ENCODE measurements around the gene OR4D2. TPM values are rescaled to one million over a fixed set of nuclear protein-coding genes. Genes with fewer than 3 reads are reported as not detected.
"Not testable (repeated sequence)": the region's sequence is repeated elsewhere in the genome, so short reads cannot be mapped to it uniquely, and the experiment has no call there.

Gene OR4D2
- total and polyA plus RNA-seq, 2 experiments from 2014 or later = not detected

DNA sequence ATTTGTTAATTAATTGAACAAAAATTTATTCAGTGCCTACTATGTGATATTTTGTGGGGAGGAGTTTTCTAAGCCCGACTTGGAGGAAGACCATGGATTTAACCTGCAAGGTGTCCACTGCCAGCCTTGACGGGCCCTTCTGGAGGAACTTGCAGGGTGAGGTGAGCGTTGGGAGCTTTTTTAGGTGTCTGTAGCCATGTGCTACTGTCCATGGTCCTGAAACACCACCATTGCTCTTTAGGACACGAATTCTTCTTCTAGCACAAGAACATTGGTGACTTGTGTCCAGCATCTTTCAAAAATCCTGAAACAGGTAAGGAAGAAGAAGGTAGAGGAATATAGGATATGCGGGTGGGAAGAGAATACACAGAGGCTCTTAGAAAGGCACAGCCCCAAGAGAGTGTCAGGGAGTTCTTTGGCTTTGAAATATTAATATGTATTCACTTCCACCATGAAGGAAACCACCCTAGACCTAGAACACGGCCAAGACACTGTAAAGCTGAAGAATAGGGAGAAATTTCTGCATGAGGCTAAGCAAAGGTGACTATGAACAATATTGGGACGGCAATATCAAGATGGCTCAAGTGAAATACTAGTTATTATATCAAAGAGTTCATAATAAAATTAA, 46.5 kb upstream of the OR4D2 start:
- 32% methylated on average over 7 of the region's 7 CpGs for WGBS (ENCODE audit: low lambda C conversion rate, missing lambda C conversion rate)
- H3K36me3 ChIP-seq (replicated peaks; ENCODE audit: insufficient read depth, low read depth) = no peaks in the 10 kb centered on the region
- no peaks in the 10 kb centered on the region for H4K20me1 ChIP-seq (ENCODE audit: insufficient read depth, poor library complexity, severe bottlenecking)
- no peaks in the 10 kb centered on the region for H3K4me1 ChIP-seq (ENCODE audit: insufficient read depth)
- H3K27me3 ChIP-seq = peaks cover 6% of the 10 kb centered on the region
- no peaks in the 10 kb centered on the region for H3K9me3 ChIP-seq (ENCODE audit: low read depth)
- TF ChIP-seq EZH2 (IDR thresholded peaks at IDR 0.05; ENCODE audit: borderline replicate concordance) (no peak), EZH2phosphoT487 (IDR thresholded peaks at IDR 0.05; ENCODE audit: low read depth, severe bottlenecking, unreplicated experiment) (no peak)
- TF ChIP-seq, protein P1, sequence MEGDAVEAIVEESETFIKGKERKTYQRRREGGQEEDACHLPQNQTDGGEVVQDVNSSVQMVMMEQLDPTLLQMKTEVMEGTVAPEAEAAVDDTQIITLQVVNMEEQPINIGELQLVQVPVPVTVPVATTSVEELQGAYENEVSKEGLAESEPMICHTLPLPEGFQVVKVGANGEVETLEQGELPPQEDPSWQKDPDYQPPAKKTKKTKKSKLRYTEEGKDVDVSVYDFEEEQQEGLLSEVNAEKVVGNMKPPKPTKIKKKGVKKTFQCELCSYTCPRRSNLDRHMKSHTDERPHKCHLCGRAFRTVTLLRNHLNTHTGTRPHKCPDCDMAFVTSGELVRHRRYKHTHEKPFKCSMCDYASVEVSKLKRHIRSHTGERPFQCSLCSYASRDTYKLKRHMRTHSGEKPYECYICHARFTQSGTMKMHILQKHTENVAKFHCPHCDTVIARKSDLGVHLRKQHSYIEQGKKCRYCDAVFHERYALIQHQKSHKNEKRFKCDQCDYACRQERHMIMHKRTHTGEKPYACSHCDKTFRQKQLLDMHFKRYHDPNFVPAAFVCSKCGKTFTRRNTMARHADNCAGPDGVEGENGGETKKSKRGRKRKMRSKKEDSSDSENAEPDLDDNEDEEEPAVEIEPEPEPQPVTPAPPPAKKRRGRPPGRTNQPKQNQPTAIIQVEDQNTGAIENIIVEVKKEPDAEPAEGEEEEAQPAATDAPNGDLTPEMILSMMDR (IDR thresholded peaks at IDR 0.05; ENCODE audit: poor library complexity) = no peak
- no peak overlapping the region for H3K4me2 ChIP-seq
- no peaks in the 10 kb centered on the region for H3K79me2 ChIP-seq
- no peak overlapping the region for H3K27ac ChIP-seq
- no peak overlapping the region for H3K4me3 ChIP-seq
- H3K9me2 ChIP-seq (replicated peaks; ENCODE audit: insufficient read depth) = no peaks in the 10 kb centered on the region
- DNase-seq (ENCODE audit: low spot score) = peak; percentile 83
- H2AFZ ChIP-seq = no peak overlapping the region

- H3K4me3 ChIP-seq = no peak overlapping the region
- no peaks in the 10 kb centered on the region for H3K9me3 ChIP-seq (ENCODE audit: low read depth)
- H2AFZ ChIP-seq = no peak overlapping the region
- no peaks in the 10 kb centered on the region for H3K36me3 ChIP-seq (replicated peaks; ENCODE audit: insufficient read depth, low read depth)
- H4K20me1 ChIP-seq (ENCODE audit: insufficient read depth, poor library complexity, severe bottlenecking) = no peaks in the 10 kb centered on the region
- no peak overlapping the region for H3K27ac ChIP-seq
- peaks cover 19% of the 10 kb centered on the region for H3K27me3 ChIP-seq
- TF ChIP-seq, protein P1 (IDR thresholded peaks at IDR 0.05; ENCODE audit: poor library complexity) = peak; percentile 44
- TF ChIP-seq EZH2phosphoT487 (IDR thresholded peaks at IDR 0.05; ENCODE audit: low read depth, severe bottlenecking, unreplicated experiment) = no peak
- H3K4me2 ChIP-seq = no peak overlapping the region
- WGBS (ENCODE audit: low lambda C conversion rate, missing lambda C conversion rate) = 44% methylated on average over 5 of the region's 5 CpGs
- H3K9me2 ChIP-seq (replicated peaks; ENCODE audit: insufficient read depth) = no peaks in the 10 kb centered on the region
- no peaks in the 10 kb centered on the region for H3K79me2 ChIP-seq
- H3K4me1 ChIP-seq (ENCODE audit: insufficient read depth) = no peaks in the 10 kb centered on the region
- DNase-seq (ENCODE audit: low spot score) = peak; percentile 43
Measured at GRCh38 chr17:58121925-58122324, 44.9 kb upstream of the OR4D2 start.

DNA sequence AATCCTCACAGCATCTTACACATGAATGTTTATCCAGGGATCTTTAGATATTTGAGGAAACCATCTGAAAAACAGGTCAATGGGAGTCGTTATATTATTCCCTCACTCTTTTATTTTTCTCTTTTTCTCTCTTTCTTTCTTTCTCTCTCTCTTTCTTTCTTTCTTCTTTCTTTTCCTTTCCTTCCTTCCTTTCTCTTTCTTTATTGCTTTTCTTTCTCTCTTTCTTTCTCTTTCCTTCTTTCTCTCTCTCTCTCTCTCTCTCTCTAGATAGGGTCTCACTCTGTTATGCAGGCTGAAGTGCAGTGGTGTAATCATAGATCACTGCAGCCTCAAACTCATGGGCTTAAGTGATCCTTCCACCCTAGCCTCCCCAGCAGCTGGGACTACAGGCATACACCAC, 38.9 kb upstream of the OR4D2 start:
- no peaks in the 10 kb centered on the region for H3K9me2 ChIP-seq (replicated peaks; ENCODE audit: insufficient read depth)
- no peaks in the 10 kb centered on the region for H4K20me1 ChIP-seq (ENCODE audit: insufficient read depth, poor library complexity, severe bottlenecking)
- no peak overlapping the region for H3K4me3 ChIP-seq
- WGBS (ENCODE audit: low lambda C conversion rate, missing lambda C conversion rate) = 61% methylated on average over 1 of the region's 1 CpG
- no peak overlapping the region for H3K4me2 ChIP-seq
- H3K9me3 ChIP-seq (ENCODE audit: low read depth) = no peaks in the 10 kb centered on the region
- TF ChIP-seq, protein P1 (IDR thresholded peaks at IDR 0.05; ENCODE audit: poor library complexity) = no peak
- H3K4me1 ChIP-seq (ENCODE audit: insufficient read depth) = no peaks in the 10 kb centered on the region
- no peak for DNase-seq (ENCODE audit: low spot score)
- H3K27me3 ChIP-seq = peaks cover 26% of the 10 kb centered on the region
- H2AFZ ChIP-seq = no peak overlapping the region
- H3K27ac ChIP-seq = no peak overlapping the region
- no peaks in the 10 kb centered on the region for H3K79me2 ChIP-seq
- H3K36me3 ChIP-seq (replicated peaks; ENCODE audit: insufficient read depth, low read depth) = no peaks in the 10 kb centered on the region

DNA sequence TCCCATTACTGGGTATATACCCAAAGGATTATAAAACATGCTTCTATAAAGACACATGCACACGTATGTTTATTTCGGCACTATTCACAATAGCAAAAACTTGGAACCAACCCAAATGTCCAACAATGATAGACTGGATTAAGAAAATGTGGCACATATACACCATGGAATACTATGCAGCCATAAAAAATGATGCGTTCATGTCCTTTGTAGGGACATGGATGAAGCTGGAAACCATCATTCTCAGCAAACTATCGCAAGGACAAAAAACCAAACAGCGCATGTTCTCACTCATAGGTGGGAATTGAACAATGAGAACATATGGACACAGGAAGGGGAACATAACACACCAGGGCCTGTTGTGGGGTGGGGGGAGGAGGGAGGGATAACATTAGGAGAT, 34.1 kb upstream of the OR4D2 start:
- not testable (repeated sequence) for H3K9me3 ChIP-seq (ENCODE audit: low read depth); H3K4me2 ChIP-seq; H2AFZ ChIP-seq; H3K79me2 ChIP-seq; H3K27ac ChIP-seq; H4K20me1 ChIP-seq (ENCODE audit: insufficient read depth, poor library complexity, severe bottlenecking); DNase-seq (ENCODE audit: low spot score); H3K4me3 ChIP-seq; H3K36me3 ChIP-seq (replicated peaks; ENCODE audit: insufficient read depth, low read depth); H3K4me1 ChIP-seq (ENCODE audit: insufficient read depth); H3K9me2 ChIP-seq (replicated peaks; ENCODE audit: insufficient read depth)
- 91% methylated on average over 5 of the region's 5 CpGs for WGBS (ENCODE audit: low lambda C conversion rate, missing lambda C conversion rate)
- peaks cover 55% of the 10 kb centered on the region for H3K27me3 ChIP-seq

Data from hepatocyte (in vitro differentiated cells).